Sigmoid colon (tissue), 7 donors: ENCODE measurements around the gene ADCY7. TPM values are rescaled to one million over a fixed set of nuclear protein-coding genes. Genes with fewer than 3 reads are reported as not detected.

ENCODE experiments used
- DNase-seq: peaks from one replicate; pipeline ENCODE4 v3.0.0-alpha.2; 2019
- H3K27ac ChIP-seq, 4 donors: fragments of 200-600 bp; sonication (generic); one replicate each; pipeline ENCODE4 v1.5.1; 2016 to 2019; ENCODE audit warnings: mild to moderate bottlenecking in 1 of 4
- H3K27me3 ChIP-seq, 3 donors: fragments of 200-600 bp; sonication (generic); one replicate each; pipeline ENCODE4 v1.5.1; 2019; ENCODE audit warnings: mild to moderate bottlenecking in 1 of 3
- H3K36me3 ChIP-seq, 4 donors: fragments of 200-600 bp; sonication (generic); one replicate each; pipeline ENCODE4 v1.5.1; 2016 to 2019
- H3K4me1 ChIP-seq, 4 donors: fragments of 200-600 bp; sonication (generic); one replicate each; pipeline ENCODE4 v1.5.1; 2017 to 2019
- H3K4me3 ChIP-seq, 4 donors: fragments of 200-600 bp; sonication (generic); one replicate each; pipeline ENCODE4 v1.5.1; 2017 to 2019; ENCODE audit warnings: mild to moderate bottlenecking in 2 of 4, moderate library complexity in 1 of 4
- H3K9me3 ChIP-seq, 4 donors: fragments of 200-600 bp in 3 of 4; sonication (generic) in 3 of 4; one replicate each; pipeline versions ENCODE4 v1.5.1 to v1.6.1; 2013 to 2019
- CTCF ChIP-seq, 4 experiments: fragments of 450-650 bp in 3 of 4; fragments of 200-600 bp in 1 of 4; IDR thresholded peaks; one replicate each; pipeline ENCODE4 v1.5.1; 2016 to 2019; ENCODE audit warnings: antibody characterized with exemption in 4 of 4, mild to moderate bottlenecking in 3 of 4, moderate library complexity in 2 of 4
- EP300 ChIP-seq, 4 donors: sonication (generic); formaldehyde crosslinking; IDR thresholded peaks; one replicate each; pipeline ENCODE4 v1.6.1; 2017; ENCODE audit warnings: antibody characterized with exemption in 4 of 4
- POLR2A ChIP-seq, 2 donors: fragments of 450-650 bp; IDR thresholded peaks; one replicate each; pipeline ENCODE4 v1.6.1; 2016; ENCODE audit warnings: antibody characterized with exemption in 2 of 2, mild to moderate bottlenecking in 2 of 2, moderate library complexity in 2 of 2
- POLR2AphosphoS5 ChIP-seq, 4 donors: sonication (generic); formaldehyde crosslinking; IDR thresholded peaks; one replicate each; pipeline ENCODE4 v1.6.1; 2017; ENCODE audit warnings: antibody characterized with exemption in 4 of 4
- WGBS, 2 donors: extraction: QIAGEN DNeasy Blood & Tissue Kit; methylation state at CpG; one replicate each; pipeline ENCODE4 v1.1.7; 2013; 5-methylcytosine and 5-hydroxymethylcytosine counted together
- intact Hi-C: fragments of 100-400 bp; cut with DNase I; formaldehyde crosslinking; loops from one replicate; pipeline ENCODE4 v1.15.1; 2023
- polyA plus RNA-seq, 3 donors: library from polyadenylated mRNA; stranded (reverse); fragments of 200-250 nt; gene quantifications; one replicate each; pipeline ENCODE4 v1.2.3, GENCODE V29; 2013
- total RNA-seq, 4 donors: library from RNA; depleted of rRNA; stranded (reverse); fragments of >200 nt; gene quantifications; one replicate each; pipeline ENCODE4 v1.1.0, GENCODE V29; 2016
- donor health status: healthy with polysubstance abuse.
- donor health status: Bipolar disorder and iron deficiency.
- donor health status: healthy.

The ADCY7 gene
- total and polyA plus RNA-seq, 7 donors: 1.2 to 24.0 (median 10.2) TPM

- intact Hi-C loops: no loop called here
- no peak for TF ChIP-seq EP300 (IDR thresholded peaks at IDR 0.05)
- TF ChIP-seq POLR2A (IDR thresholded peaks at IDR 0.05): no peak
- no peak for TF ChIP-seq POLR2AphosphoS5 (IDR thresholded peaks at IDR 0.05)
- no peak for TF ChIP-seq CTCF (IDR thresholded peaks at IDR 0.05)
- H3K9me3 ChIP-seq: no peaks in the 10 kb centered on the region
- DNase-seq: peak; percentile 27
- H3K4me1 ChIP-seq: no peaks in the 10 kb centered on the region
- WGBS, 2 donors: 32 to 78% methylated on average over 15 of the region's 15 CpGs
- no peaks in the 10 kb centered on the region for H3K27me3 ChIP-seq
- no peaks in the 10 kb centered on the region for H3K36me3 ChIP-seq
- H3K4me3 ChIP-seq: no peak overlapping the region
- no peak overlapping the region for H3K27ac ChIP-seq
These were observed 36.2 kb downstream of the ADCY7 start for GRCh38 chr16:50302472-50303005.

- no peak overlapping the region for H3K27ac ChIP-seq
- TF ChIP-seq EP300 (IDR thresholded peaks at IDR 0.05) (no peak), POLR2AphosphoS5 (IDR thresholded peaks at IDR 0.05) (no peak)
- DNase-seq: peak; percentile 50
- H3K9me3 ChIP-seq: no peaks in the 10 kb centered on the region
- 89 to 92% methylated on average over 11 of the region's 11 CpGs for WGBS, 2 donors
- no peaks in the 10 kb centered on the region for H3K36me3 ChIP-seq
- no peaks in the 10 kb centered on the region for H3K27me3 ChIP-seq
- H3K4me1 ChIP-seq: no peaks in the 10 kb centered on the region
- intact Hi-C loops: no loop called here
- H3K4me3 ChIP-seq: no peak overlapping the region
These were observed 36.8 kb downstream of the ADCY7 start for GRCh38 chr16:50303041-50303604.

GRCh38 chr16:50303605-50304466 lies 37.5 kb downstream of the ADCY7 start:
- DNase-seq: peak; percentile 64
- H3K27me3 ChIP-seq: no peaks in the 10 kb centered on the region
- no peak overlapping the region for H3K27ac ChIP-seq
- intact Hi-C loops: no loop called here
- no peaks in the 10 kb centered on the region for H3K4me1 ChIP-seq
- 89 to 90% methylated on average over 33 of the region's 33 CpGs for WGBS, 2 donors
- no peaks in the 10 kb centered on the region for H3K36me3 ChIP-seq
- H3K9me3 ChIP-seq: no peaks in the 10 kb centered on the region
- TF ChIP-seq EP300 (IDR thresholded peaks at IDR 0.05): no peak
- no peak for TF ChIP-seq CTCF (IDR thresholded peaks at IDR 0.05)
- no peak for TF ChIP-seq POLR2A (IDR thresholded peaks at IDR 0.05)
- TF ChIP-seq POLR2AphosphoS5 (IDR thresholded peaks at IDR 0.05): no peak
- H3K4me3 ChIP-seq: no peak overlapping the region

GRCh38 chr16:50304467-50305440 lies 38.4 kb downstream of the ADCY7 start:
- DNase-seq: peak; percentile 61
- H3K36me3 ChIP-seq: no peaks in the 10 kb centered on the region
- peaks cover 0 to 4% (median 0%) of the 10 kb centered on the region in 4 donors for H3K4me1 ChIP-seq
- no peak overlapping the region for H3K27ac ChIP-seq
- no peak for TF ChIP-seq POLR2AphosphoS5 (IDR thresholded peaks at IDR 0.05)
- TF ChIP-seq CTCF (IDR thresholded peaks at IDR 0.05): no peak
- TF ChIP-seq EP300 (IDR thresholded peaks at IDR 0.05): no peak
- TF ChIP-seq POLR2A (IDR thresholded peaks at IDR 0.05): no peak
- 95 to 96% methylated on average over 25 of the region's 25 CpGs for WGBS, 2 donors
- H3K4me3 ChIP-seq: no peak overlapping the region
- no peaks in the 10 kb centered on the region for H3K27me3 ChIP-seq
- intact Hi-C loops: no loop called here
- H3K9me3 ChIP-seq: no peaks in the 10 kb centered on the region
